ENCODE results near the gene SSNA1.

DNA sequence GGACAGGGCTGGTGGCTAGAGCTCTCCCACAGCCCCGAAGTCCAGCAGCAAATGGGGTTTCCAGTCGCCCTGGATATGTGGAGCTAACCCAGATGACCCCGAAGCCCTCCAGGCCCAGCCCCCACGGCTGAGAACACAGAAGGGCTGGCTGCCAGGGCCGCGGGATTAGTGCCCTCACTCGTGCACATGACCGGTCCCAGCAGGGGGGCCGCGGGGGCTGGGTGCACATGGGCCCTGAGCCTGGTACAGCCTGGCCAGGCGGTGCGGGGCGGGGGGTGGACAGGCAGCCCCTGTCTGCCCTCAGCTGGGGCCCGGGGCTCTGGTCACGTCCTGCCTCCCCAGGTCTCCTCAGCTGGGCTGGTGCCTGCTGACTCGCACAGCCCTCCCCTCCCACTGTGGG is 5.9 kb downstream of the SSNA1 start:
- TF ChIP-seq, protein P1, sequence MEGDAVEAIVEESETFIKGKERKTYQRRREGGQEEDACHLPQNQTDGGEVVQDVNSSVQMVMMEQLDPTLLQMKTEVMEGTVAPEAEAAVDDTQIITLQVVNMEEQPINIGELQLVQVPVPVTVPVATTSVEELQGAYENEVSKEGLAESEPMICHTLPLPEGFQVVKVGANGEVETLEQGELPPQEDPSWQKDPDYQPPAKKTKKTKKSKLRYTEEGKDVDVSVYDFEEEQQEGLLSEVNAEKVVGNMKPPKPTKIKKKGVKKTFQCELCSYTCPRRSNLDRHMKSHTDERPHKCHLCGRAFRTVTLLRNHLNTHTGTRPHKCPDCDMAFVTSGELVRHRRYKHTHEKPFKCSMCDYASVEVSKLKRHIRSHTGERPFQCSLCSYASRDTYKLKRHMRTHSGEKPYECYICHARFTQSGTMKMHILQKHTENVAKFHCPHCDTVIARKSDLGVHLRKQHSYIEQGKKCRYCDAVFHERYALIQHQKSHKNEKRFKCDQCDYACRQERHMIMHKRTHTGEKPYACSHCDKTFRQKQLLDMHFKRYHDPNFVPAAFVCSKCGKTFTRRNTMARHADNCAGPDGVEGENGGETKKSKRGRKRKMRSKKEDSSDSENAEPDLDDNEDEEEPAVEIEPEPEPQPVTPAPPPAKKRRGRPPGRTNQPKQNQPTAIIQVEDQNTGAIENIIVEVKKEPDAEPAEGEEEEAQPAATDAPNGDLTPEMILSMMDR (IDR thresholded peaks at IDR 0.05) = no peak
- TF ChIP-seq POLR2A (IDR thresholded peaks at IDR 0.05) = no peak

Data from ovary (tissue), 3 donors.